Keratinocyte (primary cell): ENCODE measurements around the gene RTN4R. TPM values are rescaled to one million over a fixed set of nuclear protein-coding genes. Genes with fewer than 3 reads are reported as not detected.
"Not testable (repeated sequence)": the region's sequence is repeated elsewhere in the genome, so short reads cannot be mapped to it uniquely, and the experiment has no call there.

ENCODE experiments used
- DNase-seq: peaks from one replicate; pipeline ENCODE4 v3.0.0-alpha.2; 2011; ENCODE audit warnings: low read depth, missing footprints, low spot score
- FAIRE-seq: peaks from 2 replicates; lab custom pipeline; 2011; peaks lifted over from hg19 to GRCh38; lab: Jason Lieb, UNC
- H2AFZ ChIP-seq: 2 replicates; pipeline ENCODE4 v1.6.0; 2012; ENCODE audit warnings: low read length, control low read depth, inconsistent platforms; ENCODE audit not compliant: control insufficient read depth
- H3K27ac ChIP-seq: 2 replicates; pipeline ENCODE4 v1.5.1; 2011; ENCODE audit warnings: low read length; ENCODE audit not compliant: control insufficient read depth, insufficient read depth
- H3K27me3 ChIP-seq: 3 replicates; pipeline ENCODE4 v1.6.0; 2011; ENCODE audit warnings: low read length; ENCODE audit not compliant: control insufficient read depth, insufficient read depth; ENCODE audit errors: extremely low read depth
- H3K36me3 ChIP-seq, 2 experiments: 2 replicates in 1 of 2; 3 replicates in 1 of 2; pipeline ENCODE4 v1.5.1; 2011; ENCODE audit warnings: low read length in 2 of 2, mild to moderate bottlenecking in 1 of 2; ENCODE audit not compliant: control insufficient read depth in 2 of 2, insufficient read depth in 2 of 2; ENCODE audit errors: extremely low read depth in 1 of 2
- H3K4me1 ChIP-seq: 3 replicates; pipeline ENCODE4 v1.5.1; 2011; ENCODE audit warnings: low read length; ENCODE audit not compliant: control insufficient read depth, insufficient read depth; ENCODE audit errors: extremely low read depth
- H3K4me2 ChIP-seq: 3 replicates; pipeline ENCODE4 v1.6.0; 2011; ENCODE audit warnings: low read depth, low read length; ENCODE audit not compliant: control insufficient read depth, insufficient read depth; ENCODE audit errors: extremely low read depth
- H3K4me3 ChIP-seq, 3 experiments: fragments of 200-600 bp in 1 of 3; sonication (generic) in 1 of 3; 2 replicates in 2 of 3; 3 replicates in 1 of 3; pipeline ENCODE4 v1.5.1; 2011 to 2016; ENCODE audit warnings: low read length in 3 of 3, mild to moderate bottlenecking in 3 of 3, control low read depth in 2 of 3, inconsistent platforms in 1 of 3, low read depth in 1 of 3, mixed read lengths in 1 of 3, mixed run types in 1 of 3, moderate library complexity in 1 of 3; ENCODE audit not compliant: control insufficient read depth in 2 of 3, insufficient read depth in 2 of 3; ENCODE audit errors: extremely low read depth in 1 of 3
- H3K79me2 ChIP-seq: 2 replicates; pipeline ENCODE4 v1.6.0; 2012; ENCODE audit warnings: low read length; ENCODE audit not compliant: control insufficient read depth, insufficient read depth
- H3K9ac ChIP-seq: 3 replicates; pipeline ENCODE4 v1.6.0; 2011; ENCODE audit warnings: low read length; ENCODE audit not compliant: control insufficient read depth, insufficient read depth; ENCODE audit errors: extremely low read depth
- H3K9me1 ChIP-seq: 3 replicates; pipeline ENCODE4 v1.6.0; 2011; ENCODE audit warnings: low read length; ENCODE audit not compliant: control insufficient read depth, insufficient read depth; ENCODE audit errors: extremely low read depth
- H3K9me3 ChIP-seq: 2 replicates; pipeline ENCODE4 v1.5.1; 2012; ENCODE audit warnings: low read depth, low read length; ENCODE audit not compliant: control insufficient read depth
- H4K20me1 ChIP-seq: 3 replicates; pipeline ENCODE4 v1.6.0; 2011; ENCODE audit warnings: low read length; ENCODE audit not compliant: control insufficient read depth, insufficient read depth; ENCODE audit errors: extremely low read depth
- EZH2 ChIP-seq: IDR thresholded peaks from one replicate; pipeline ENCODE4 v1.6.1; 2012; ENCODE audit warnings: inconsistent platforms, mild to moderate bottlenecking, low read length, moderate library complexity
- dilution Hi-C: fragments of 300-500 bp; cut with MboI; formaldehyde crosslinking; loops from one replicate; pipeline ENCODE4 v1.7.0; 2020; ENCODE audit warnings: low sequenced_read_pairs; ENCODE audit not compliant: extremely low pct_ligation_motif_present
- polyA plus RNA-seq, 5 experiments: library from polyadenylated mRNA; depleted of rRNA in 3 of 5; stranded (reverse) in 3 of 5; stranded (forward) in 1 of 5; unstranded in 1 of 5; fragments of >200 nt; gene quantifications; 1 replicate in 1 of 5; 2 replicates in 3 of 5; 3 replicates in 1 of 5; pipeline versions ENCODE4 v1.2.1 to v1.2.3, GENCODE V29; 2011 to 2012; ENCODE audit warnings: missing spikeins in 2 of 5, low read depth in 1 of 5, low replicate concordance in 1 of 5
- TF ChIP-seq, protein P1 (sequence below), 3 experiments: IDR thresholded peaks in 1 of 3; conservative IDR thresholded peaks in 1 of 3; optimal IDR thresholded peaks in 1 of 3; 2 replicates in 2 of 3; 3 replicates in 1 of 3; pipeline versions ENCODE3 to v1.5.1; 2011; ENCODE audit warnings: low read length in 3 of 3, mild to moderate bottlenecking in 3 of 3, moderate library complexity in 2 of 3, control low read depth in 1 of 3, inconsistent platforms in 1 of 3; ENCODE audit not compliant: insufficient read depth in 2 of 3; ENCODE audit errors: extremely low read depth in 1 of 3

The RTN4R gene
- polyA plus RNA-seq, 1 donor (not counting 4 experiments of a cell fraction or from before 2014, with no cell fraction given), result 2.5 TPM

DNA sequence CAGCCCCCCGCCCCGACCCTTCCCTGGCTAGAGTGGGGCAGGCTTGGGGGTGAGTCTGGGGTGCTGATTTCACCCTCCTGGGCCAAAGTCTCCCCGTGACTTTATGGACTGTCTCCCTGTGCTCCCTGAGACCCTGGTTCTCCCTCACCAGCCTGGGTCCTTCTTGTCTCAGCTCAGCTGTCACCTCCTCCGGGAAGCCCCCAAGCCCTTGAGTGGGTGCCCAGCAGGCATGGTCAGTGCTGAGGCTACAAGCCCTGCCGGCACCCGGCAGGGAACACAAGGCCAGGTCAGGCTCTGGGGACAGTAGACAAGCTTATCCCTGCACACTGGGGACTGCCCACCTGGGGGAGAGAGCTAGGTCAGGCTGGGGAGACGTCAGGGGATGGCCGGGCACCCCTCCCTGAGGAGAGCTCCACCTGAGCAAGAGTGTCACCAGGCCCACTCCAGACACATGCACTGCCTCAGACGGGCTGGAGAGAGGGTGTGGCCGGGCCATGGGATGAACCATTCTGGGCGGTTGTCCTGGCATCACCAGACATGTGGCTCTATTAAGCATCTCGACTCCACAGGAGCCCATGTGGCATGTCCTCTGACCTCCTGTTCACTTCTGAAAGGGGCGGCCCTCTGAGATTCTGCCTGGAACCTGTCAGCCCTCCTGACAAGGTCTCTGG is 22.6 kb upstream of the RTN4R start:
- peaks cover 16% of the 10 kb centered on the region for H3K27me3 ChIP-seq
- no peaks in the 10 kb centered on the region for H3K79me2 ChIP-seq
- no peaks in the 10 kb centered on the region for H3K9me1 ChIP-seq
- H4K20me1 ChIP-seq, result no peaks in the 10 kb centered on the region
- FAIRE-seq (no peak), DNase-seq (no peak)
- no peak overlapping the region for H3K27ac ChIP-seq
- H3K9me3 ChIP-seq, result no peaks in the 10 kb centered on the region
- no peaks in the 10 kb centered on the region for H3K4me1 ChIP-seq
- H2AFZ ChIP-seq, result no peak overlapping the region
- TF ChIP-seq EZH2, result no peak
- TF ChIP-seq, protein P1, sequence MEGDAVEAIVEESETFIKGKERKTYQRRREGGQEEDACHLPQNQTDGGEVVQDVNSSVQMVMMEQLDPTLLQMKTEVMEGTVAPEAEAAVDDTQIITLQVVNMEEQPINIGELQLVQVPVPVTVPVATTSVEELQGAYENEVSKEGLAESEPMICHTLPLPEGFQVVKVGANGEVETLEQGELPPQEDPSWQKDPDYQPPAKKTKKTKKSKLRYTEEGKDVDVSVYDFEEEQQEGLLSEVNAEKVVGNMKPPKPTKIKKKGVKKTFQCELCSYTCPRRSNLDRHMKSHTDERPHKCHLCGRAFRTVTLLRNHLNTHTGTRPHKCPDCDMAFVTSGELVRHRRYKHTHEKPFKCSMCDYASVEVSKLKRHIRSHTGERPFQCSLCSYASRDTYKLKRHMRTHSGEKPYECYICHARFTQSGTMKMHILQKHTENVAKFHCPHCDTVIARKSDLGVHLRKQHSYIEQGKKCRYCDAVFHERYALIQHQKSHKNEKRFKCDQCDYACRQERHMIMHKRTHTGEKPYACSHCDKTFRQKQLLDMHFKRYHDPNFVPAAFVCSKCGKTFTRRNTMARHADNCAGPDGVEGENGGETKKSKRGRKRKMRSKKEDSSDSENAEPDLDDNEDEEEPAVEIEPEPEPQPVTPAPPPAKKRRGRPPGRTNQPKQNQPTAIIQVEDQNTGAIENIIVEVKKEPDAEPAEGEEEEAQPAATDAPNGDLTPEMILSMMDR (optimal IDR thresholded peaks at IDR 0.05 in 1 of 3, IDR thresholded peaks at IDR 0.05 in 1 of 3, conservative IDR thresholded peaks at IDR 0.05 in 1 of 3; ENCODE audit: extremely low read depth in 1 of 3, insufficient read depth in 2 of 3, low read length in 3 of 3), result no peak
- H3K9ac ChIP-seq, result no peak overlapping the region
- H3K4me2 ChIP-seq, result no peak overlapping the region
- no peaks in the 10 kb centered on the region for H3K36me3 ChIP-seq
- H3K4me3 ChIP-seq, result no peak overlapping the region
- dilution Hi-C loops, result no loop called here

- peaks cover 16% of the 10 kb centered on the region for H3K27me3 ChIP-seq
- no peak overlapping the region for H3K4me2 ChIP-seq
- no peaks in the 10 kb centered on the region for H4K20me1 ChIP-seq
- H3K4me1 ChIP-seq, result no peaks in the 10 kb centered on the region
- H3K9me1 ChIP-seq, result no peaks in the 10 kb centered on the region
- H3K9ac ChIP-seq, result no peak overlapping the region
- H2AFZ ChIP-seq, result no peak overlapping the region
- no peak overlapping the region for H3K27ac ChIP-seq
- no peaks in the 10 kb centered on the region for H3K79me2 ChIP-seq
- DNase-seq, result no peak
- dilution Hi-C loops, result no loop called here
- H3K9me3 ChIP-seq, result no peaks in the 10 kb centered on the region
- H3K4me3 ChIP-seq, result no peak overlapping the region
- TF ChIP-seq, protein P1 (optimal IDR thresholded peaks at IDR 0.05 in 1 of 3, IDR thresholded peaks at IDR 0.05 in 1 of 3, conservative IDR thresholded peaks at IDR 0.05 in 1 of 3; ENCODE audit: extremely low read depth in 1 of 3, insufficient read depth in 2 of 3, low read length in 3 of 3), result no peak
- no peak for TF ChIP-seq EZH2
- FAIRE-seq, result no peak
- no peaks in the 10 kb centered on the region for H3K36me3 ChIP-seq
Observed at GRCh38 chr22:20290045-20290392, 21.9 kb upstream of the RTN4R start.

DNA sequence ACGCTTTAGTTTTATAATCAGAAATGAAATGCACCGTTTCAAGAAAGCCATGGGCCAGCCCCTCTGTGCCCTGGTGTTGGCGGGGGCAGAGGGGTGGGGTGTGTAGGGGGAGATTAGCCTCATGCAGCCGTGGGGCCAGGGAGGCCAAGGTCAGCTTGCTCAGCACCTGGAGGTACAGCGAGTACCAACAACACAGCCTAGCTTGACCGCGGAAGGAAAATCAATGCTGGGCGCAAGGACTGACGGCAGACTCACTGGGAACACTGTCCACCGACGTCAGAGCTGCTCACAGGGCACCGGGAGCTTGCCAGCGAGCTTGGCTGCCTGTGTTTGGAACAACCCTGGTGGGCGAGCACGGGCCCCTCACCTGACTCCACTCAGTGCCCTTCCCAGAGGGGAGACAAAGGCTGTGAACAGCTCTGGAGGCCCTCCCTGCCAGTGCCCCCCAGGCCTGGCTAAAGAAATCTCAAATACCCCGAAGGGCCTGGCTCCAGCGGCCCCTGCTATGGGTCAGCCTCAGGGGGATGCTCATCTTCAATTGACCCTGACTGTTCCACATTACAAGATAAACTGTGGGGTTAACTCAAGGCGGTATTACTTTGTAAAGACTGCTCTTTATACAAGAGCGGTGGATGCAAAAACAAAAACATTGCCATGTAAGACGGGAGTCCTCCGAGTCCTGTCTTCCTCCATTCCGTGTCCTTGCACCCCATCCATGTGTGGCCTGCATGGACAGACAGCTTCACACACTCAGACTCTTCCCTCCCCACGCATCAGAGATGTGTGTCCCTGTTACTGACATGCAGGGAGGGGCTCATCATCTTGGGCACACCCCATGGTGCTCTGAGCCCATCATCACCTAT is 21.3 kb upstream of the RTN4R start:
- H4K20me1 ChIP-seq, DNase-seq, H3K36me3 ChIP-seq, H3K4me1 ChIP-seq, H3K4me3 ChIP-seq, H3K79me2 ChIP-seq, H2AFZ ChIP-seq, H3K9ac ChIP-seq, H3K9me3 ChIP-seq, H3K27ac ChIP-seq, H3K9me1 ChIP-seq, FAIRE-seq, H3K4me2 ChIP-seq, dilution Hi-C loops: not testable (repeated sequence)
- peaks cover 16% of the 10 kb centered on the region for H3K27me3 ChIP-seq
